Measurements from ENCODE around the gene AAGAB.

DNA sequence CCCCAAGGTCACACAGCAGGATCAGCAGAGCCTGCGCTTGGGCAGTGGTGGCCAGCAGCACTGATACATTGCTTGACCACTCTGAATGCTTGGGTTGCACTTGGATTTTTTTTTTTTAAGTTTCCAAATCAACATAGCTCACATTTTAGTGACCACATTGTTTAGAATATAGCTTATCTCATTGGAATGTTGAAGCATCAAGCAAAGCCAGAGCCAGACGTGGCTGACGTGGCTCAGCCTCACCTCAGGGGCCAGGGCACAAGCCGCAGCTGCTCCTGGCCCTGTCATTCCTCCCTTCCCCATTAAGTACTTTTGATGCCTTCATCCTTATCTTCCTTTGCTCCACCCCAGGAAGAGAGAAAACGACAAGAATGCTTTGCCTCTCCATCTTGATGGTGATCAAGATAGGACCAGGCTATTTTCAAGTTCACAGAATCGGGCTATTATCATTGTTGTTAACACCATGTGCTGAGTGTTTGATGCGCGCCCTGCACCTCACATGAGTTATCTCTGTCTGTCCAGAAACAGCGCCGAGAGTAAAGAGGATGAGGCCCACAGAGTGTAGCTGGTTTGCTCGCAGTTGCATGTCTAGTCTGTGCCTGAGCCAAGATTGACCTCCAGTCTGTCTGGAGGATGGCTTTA is 75.8 kb downstream of the AAGAB start:
- TF ChIP-seq, protein P1, sequence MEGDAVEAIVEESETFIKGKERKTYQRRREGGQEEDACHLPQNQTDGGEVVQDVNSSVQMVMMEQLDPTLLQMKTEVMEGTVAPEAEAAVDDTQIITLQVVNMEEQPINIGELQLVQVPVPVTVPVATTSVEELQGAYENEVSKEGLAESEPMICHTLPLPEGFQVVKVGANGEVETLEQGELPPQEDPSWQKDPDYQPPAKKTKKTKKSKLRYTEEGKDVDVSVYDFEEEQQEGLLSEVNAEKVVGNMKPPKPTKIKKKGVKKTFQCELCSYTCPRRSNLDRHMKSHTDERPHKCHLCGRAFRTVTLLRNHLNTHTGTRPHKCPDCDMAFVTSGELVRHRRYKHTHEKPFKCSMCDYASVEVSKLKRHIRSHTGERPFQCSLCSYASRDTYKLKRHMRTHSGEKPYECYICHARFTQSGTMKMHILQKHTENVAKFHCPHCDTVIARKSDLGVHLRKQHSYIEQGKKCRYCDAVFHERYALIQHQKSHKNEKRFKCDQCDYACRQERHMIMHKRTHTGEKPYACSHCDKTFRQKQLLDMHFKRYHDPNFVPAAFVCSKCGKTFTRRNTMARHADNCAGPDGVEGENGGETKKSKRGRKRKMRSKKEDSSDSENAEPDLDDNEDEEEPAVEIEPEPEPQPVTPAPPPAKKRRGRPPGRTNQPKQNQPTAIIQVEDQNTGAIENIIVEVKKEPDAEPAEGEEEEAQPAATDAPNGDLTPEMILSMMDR (IDR thresholded peaks at IDR 0.05), result no peak
- no peak for TF ChIP-seq POLR2A (IDR thresholded peaks at IDR 0.05)
